ENCODE measurements around the gene LMAN2L. TPM values are rescaled to one million over a fixed set of nuclear protein-coding genes. Genes with fewer than 3 reads are reported as not detected.

LMAN2L gene
- polyA plus RNA-seq, 3 donors = 54.1 to 59.9 (median 54.7) TPM

DNA sequence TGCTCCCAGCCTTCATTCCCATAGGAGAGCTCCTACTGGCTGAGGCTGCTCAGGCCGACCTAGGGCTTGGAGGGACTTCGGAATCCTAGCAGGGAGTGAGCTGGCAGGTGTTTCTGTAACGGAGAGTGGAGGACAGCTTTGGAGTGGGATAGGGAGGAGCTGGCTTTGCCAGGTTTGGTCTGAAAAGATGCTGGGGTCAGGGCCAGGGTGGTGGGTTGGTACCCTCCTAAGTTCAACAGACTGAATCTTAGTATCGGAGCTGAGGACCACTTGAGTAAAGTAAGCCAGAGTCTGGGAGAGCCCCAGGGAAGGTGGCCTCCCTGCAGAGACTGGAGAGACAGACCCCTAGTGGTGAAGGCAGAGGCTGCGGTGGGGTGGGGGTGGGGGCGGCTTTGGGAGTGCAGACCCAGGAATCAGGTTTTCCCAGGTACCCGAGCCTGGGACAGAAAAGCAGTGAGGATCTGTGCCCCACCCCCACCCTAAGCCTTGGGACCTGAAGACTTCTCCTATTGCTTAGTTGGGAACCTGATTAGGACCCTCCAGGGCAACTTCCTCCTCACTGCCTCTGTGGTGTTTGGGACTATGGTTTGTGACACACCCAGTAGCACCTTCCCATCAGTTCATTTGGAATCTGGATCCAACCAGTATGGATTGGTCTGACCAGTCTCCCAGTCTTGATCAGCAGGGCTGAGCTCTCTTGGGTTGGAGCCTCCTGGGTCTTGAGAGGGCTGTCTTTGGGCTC lies 23.8 kb upstream of the LMAN2L start:
- DNase-seq = no peak

DNA sequence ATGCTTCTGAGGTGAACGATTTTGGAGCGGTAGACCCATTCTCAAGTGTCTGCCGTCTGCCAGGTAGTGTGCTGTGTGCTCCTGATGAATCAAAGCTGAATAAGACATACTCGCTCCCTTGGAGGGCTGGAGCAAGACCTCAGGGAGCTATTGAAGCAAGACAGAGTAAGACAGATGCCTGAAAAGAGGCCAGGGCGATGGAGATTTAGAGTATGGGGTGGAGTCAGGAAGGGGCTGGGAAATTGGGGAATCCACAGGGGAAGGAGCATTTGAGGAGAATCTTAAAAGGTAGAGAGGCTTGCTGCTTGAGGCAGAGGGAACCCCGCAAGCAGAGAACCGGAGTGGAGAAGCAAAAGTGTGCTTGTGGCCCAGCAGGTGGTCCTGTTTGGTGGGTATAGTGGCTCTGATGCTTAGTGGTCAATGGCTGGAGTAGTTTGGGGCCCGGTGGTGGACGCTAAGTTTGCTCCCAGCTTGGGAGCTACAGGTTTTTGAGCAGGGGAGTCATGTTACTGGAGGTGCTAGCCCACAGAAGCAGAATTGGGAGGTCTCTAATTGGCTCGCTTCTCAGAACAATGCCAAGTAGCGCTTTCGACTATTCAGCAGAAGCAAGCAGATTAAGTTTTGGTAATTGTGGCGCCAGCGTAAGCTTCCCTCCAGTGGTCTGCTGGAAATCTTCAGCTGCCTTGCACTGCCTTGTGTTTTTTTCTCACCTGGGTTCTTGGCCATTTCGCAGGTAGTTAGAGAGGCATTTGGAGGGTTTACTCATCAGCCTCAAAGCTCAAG lies 22.9 kb upstream of the LMAN2L start:
- no peak for DNase-seq

DNA sequence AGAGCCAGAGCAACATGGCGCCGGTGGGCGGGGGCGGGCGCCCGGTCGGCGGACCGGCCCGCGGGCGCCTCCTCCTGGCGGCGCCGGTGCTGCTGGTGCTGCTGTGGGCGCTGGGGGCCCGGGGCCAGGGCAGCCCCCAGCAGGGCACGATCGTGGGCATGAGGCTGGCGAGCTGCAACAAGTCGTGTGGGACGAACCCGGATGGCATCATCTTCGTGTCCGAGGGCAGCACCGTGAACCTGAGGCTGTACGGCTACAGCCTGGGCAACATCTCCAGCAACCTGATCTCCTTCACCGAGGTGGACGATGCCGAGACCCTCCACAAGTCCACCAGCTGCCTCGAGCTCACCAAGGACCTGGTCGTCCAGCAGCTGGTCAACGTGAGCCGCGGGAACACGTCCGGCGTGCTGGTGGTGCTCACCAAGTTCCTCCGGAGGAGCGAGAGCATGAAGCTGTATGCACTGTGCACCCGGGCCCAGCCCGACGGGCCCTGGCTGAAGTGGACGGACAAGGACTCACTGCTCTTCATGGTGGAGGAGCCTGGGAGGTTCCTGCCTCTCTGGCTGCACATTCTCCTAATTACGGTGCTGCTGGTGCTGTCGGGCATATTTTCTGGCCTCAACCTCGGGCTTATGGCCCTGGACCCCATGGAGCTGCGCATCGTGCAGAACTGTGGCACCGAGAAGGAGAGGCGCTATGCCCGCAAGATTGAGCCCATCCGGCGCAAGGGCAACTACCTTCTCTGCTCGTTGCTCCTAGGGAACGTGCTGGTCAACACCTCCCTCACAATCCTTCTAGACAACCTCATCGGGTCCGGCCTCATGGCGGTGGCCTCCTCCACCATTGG lies 21.3 kb upstream of the LMAN2L start:
- no peak for DNase-seq

DNA sequence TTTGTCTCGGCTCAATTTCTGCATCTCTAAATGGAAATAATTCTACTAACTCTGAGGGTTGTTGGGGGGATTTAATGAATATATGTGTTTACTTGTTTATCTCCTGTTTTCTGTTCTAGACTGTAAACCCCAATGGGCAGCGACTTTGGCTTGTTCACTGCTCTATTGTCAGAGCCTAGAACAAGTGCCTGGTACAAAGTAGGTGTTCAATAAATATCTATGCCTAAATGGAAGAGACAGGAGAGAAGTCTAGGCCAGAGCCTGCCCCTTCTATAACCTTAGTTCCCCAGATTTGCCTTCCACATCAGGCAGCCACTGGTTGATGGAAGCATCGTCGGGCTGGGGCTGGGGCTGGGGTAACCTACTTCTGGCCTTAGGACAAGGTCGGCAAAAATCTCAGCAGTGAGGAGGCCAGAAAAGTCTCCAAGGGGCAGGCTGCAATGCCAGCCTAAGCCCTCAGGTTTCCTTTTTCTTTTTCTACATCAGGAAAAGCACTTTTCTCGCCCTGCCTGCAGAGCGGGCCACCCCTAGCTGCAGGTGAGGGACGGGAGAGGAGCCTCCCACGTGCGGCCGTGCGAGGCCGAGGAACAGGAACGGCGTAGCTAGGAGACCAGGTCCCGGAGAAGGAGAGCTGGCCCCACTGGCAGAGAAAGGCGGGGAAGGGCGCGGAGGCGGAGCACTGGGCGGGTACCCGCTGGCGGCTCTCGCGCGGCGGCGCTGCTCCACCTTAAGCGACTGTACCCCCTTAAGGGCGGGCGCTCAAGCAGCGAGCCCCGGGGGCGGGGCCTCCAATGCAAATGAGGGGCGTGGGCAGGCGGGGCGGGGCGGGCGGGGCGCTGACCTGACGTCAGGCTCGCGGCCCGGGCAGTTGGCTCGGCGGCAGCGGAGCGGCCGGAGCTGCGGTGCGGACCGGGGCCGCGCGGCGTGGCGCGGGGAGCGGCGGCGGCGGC lies 20.4 kb upstream of the LMAN2L start, which contains the start of gene CNNM4:
Gene CNNM4 (plus strand): TSS at position 867 of the 950 bp plus-strand sequence. CDS start 98 bp downstream, outside the sequence.
- peak; percentile 93 for DNase-seq

DNA sequence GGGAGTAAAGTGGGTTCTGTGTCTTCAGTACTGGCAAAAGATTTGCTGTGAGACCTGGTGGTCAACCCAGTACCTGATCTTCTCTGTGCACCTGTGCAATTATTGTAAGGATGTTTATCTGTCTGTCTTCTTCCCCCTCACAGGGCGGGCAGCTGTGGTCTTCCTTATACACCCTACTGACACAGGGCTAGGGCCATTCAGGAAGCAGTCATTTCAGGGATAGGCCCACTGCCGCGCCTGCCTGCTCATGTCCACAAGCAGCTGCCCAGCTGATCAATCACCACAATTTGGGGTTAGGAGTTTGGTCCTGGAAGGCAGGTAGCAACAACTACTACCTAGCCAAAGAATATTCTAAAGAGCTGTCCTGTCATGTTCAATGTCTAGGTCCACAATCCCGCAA lies 19.7 kb upstream of the LMAN2L start:
- DNase-seq = no peak

DNA sequence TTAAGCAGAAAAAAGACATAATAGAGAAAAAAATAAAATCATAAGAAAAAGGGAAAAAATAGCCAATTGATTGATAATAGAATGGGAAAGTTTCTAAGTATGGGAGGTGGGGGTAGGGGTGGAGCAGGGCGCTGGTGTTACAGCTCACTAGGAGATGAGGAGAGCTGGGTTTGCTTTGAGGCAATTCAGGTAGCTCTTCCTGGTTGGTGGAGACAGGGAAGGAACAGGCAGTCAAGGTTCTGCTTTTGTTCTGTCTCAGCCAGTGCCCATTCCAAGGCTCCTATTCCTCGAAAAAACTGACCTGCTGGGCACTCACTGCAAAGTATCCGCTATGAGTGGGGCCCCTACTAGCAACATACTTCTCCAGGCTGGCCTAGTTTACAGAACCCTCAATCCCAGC lies 19.1 kb upstream of the LMAN2L start:
- DNase-seq = no peak

DNA sequence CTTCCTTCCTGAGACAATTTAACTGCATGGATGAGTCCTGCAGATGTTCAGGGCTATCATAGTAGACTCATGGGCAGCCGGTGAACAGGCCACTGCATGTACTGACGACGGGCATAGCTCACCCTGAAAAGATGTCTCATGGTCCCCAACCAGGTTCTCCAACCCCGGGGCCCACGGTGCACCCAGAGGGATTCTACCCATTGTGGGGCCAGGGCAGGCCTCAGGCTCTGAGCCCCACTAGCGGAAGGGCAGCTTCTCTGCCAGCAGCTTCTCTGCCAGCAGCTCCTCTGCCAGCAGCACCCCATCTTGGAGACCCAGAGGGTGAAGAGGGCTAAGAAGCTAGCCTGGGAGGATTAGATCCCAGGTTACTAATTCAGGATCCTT lies 17.6 kb upstream of the LMAN2L start:
- DNase-seq = no peak

- no peak for DNase-seq
Observed at GRCh38 chr2:96756788-96757476, 17.1 kb upstream of the LMAN2L start.

GRCh38 chr2:96754317-96754716 lies 14.5 kb upstream of the LMAN2L start:
- no peak for DNase-seq

- no peak for DNase-seq
Observed at GRCh38 chr2:96753661-96754282, 13.9 kb upstream of the LMAN2L start.

DNA sequence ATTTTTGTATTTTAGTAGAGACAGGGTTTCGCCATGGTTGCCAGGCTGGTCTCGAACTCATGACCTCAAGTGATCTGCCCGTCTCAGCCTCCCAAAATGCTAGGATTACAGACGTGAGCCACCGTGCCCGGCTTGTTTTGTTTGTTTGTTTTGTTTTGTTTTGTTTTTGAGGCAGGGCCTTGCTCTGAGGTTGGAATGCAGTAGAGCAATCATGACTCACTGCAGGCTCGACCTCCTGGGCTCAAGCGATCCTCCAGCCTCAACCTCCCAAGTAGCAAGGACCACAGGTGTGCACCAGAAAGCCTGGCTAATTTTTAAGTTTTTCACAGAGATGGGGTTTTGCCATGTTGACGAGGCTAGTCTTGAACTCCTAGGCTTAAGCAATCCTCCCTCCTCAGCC lies 11.9 kb upstream of the LMAN2L start:
- no peak for DNase-seq

DNA sequence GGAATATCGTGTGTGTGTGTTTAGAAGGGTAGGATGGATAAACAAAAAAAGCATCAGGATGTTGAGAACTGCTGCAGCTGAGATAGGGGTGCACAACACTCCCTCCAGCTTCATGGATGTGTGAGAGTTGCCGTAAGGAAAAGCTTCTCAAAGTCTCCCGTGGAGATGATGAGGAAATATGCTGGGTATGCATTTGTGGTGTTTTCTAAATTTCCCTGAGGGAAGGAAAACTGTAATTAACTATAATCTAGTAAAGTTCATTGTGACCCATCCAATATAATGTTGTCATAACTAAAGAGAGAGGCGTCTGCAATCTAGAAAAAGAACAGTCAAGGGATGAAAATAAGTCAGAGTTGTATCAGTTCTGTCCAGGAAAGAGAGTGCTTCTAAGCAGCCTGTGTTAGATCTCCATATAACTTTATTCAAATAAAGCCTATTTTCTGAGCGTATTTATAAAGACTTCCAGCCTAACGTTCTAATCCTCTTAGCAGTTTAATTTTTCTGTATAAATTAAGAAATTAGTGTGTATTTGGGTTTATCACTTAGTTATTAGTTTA lies 7.3 kb upstream of the LMAN2L start:
- no peak for DNase-seq

GRCh38 chr2:96739076-96739632 lies 710 bp downstream of the LMAN2L start:
- DNase-seq = no peak

- DNase-seq = no peak
Observed at GRCh38 chr2:96737831-96738230, 2.0 kb downstream of the LMAN2L start.

- no peak for DNase-seq
Observed at GRCh38 chr2:96737251-96737650, 2.6 kb downstream of the LMAN2L start.

- DNase-seq = no peak
Observed at GRCh38 chr2:96734880-96735583, 4.8 kb downstream of the LMAN2L start.

GRCh38 chr2:96733931-96734330 lies 5.9 kb downstream of the LMAN2L start:
- DNase-seq = no peak

DNA sequence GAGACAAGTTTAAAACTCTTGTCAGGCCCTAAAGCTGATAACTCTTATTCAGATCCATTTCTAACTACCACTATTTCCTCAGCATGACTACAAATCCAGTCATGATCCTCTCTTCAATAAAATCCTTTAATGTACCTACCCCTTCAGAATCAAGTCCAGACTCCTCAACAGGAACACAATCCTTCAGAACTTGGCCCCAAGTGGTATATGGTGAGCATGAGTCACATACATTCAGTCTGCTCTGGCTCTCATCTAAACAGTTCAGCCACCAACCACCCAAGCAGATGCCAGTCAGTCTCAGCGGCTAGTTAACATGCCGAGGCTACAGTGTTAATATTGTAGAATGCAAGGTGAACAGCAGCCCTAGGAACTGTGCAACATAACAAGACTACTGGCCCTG lies 9.7 kb downstream of the LMAN2L start:
- DNase-seq = no peak

- no peak for DNase-seq
Observed at GRCh38 chr2:96729748-96730147, 10.1 kb downstream of the LMAN2L start.
